Measurements from ENCODE around the gene LEPR.
"Not testable (repeated sequence)": the region's sequence is repeated elsewhere in the genome, so short reads cannot be mapped to it uniquely, and the experiment has no call there.

LEPR gene

GRCh38 chr1:65437616-65438015 is 17.1 kb downstream of the LEPR start:
- DNase-seq = no peak

- no peak for DNase-seq
Observed at GRCh38 chr1:65440322-65440900, 19.9 kb downstream of the LEPR start.

- no peak for DNase-seq
Observed at GRCh38 chr1:65440915-65441314, 20.4 kb downstream of the LEPR start.

GRCh38 chr1:65441464-65441863 is 21.0 kb downstream of the LEPR start:
- DNase-seq = no peak

- no peak for DNase-seq
Observed at GRCh38 chr1:65442442-65442841, 22.0 kb downstream of the LEPR start.

- DNase-seq = no peak
Observed at GRCh38 chr1:65443647-65444046, 23.2 kb downstream of the LEPR start.

GRCh38 chr1:65444128-65444640 is 23.7 kb downstream of the LEPR start:
- no peak for DNase-seq

- DNase-seq = no peak
Observed at GRCh38 chr1:65445837-65446236, 25.4 kb downstream of the LEPR start.

GRCh38 chr1:65449214-65449823 is 28.9 kb downstream of the LEPR start:
- DNase-seq = no peak

GRCh38 chr1:65455678-65456077 is 35.2 kb downstream of the LEPR start:
- not testable (repeated sequence) for DNase-seq

GRCh38 chr1:65456481-65456880 is 36.0 kb downstream of the LEPR start:
- no peak for DNase-seq

GRCh38 chr1:65457868-65458267 is 37.4 kb downstream of the LEPR start:
- no peak for DNase-seq

GRCh38 chr1:65458730-65459396 is 38.4 kb downstream of the LEPR start:
- DNase-seq = no peak

- DNase-seq = no peak
Observed at GRCh38 chr1:65459397-65459768, 38.9 kb downstream of the LEPR start.

GRCh38 chr1:65465837-65466236 is 45.4 kb downstream of the LEPR start:
- not testable (repeated sequence) for DNase-seq

- no peak for DNase-seq
Observed at GRCh38 chr1:65467536-65467935, 47.1 kb downstream of the LEPR start.

GRCh38 chr1:65469126-65469888 is 48.8 kb downstream of the LEPR start:
- DNase-seq = no peak

GRCh38 chr1:65469889-65470340 is 49.4 kb downstream of the LEPR start:
- DNase-seq = no peak
